ENCODE data around the gene MVB12B.

Gene MVB12B

GRCh38 chr9:126497660-126498275 is 171.1 kb downstream of the MVB12B start:
- no peak for DNase-seq

- DNase-seq = no peak
These were observed 171.7 kb downstream of the MVB12B start for GRCh38 chr9:126498331-126498730.

- DNase-seq = peak; percentile 57
These were observed 172.6 kb downstream of the MVB12B start for GRCh38 chr9:126499005-126499910.

GRCh38 chr9:126499911-126500599 is 173.4 kb downstream of the MVB12B start:
- no peak for DNase-seq

GRCh38 chr9:126500600-126501382 is 174.2 kb downstream of the MVB12B start:
- peak; percentile 67 for DNase-seq

- DNase-seq = no peak
These were observed 175.0 kb downstream of the MVB12B start for GRCh38 chr9:126501383-126502331.

- DNase-seq = no peak
These were observed 176.0 kb downstream of the MVB12B start for GRCh38 chr9:126502417-126503332.

GRCh38 chr9:126503333-126504085 is 176.9 kb downstream of the MVB12B start:
- no peak for DNase-seq

GRCh38 chr9:126504086-126504976 is 177.7 kb downstream of the MVB12B start:
- DNase-seq = no peak

- no peak for DNase-seq
These were observed 178.4 kb downstream of the MVB12B start for GRCh38 chr9:126504977-126505455.

GRCh38 chr9:126505697-126506346 is 179.2 kb downstream of the MVB12B start:
- DNase-seq = no peak

GRCh38 chr9:126506361-126507317 is 180.0 kb downstream of the MVB12B start:
- no peak for DNase-seq

GRCh38 chr9:126507318-126508109 is 180.9 kb downstream of the MVB12B start:
- DNase-seq = no peak

GRCh38 chr9:126508171-126508591 is 181.6 kb downstream of the MVB12B start:
- DNase-seq = no peak

GRCh38 chr9:126508928-126509327 is 182.3 kb downstream of the MVB12B start:
- DNase-seq = no peak

GRCh38 chr9:126509718-126510117 is 183.1 kb downstream of the MVB12B start:
- DNase-seq = no peak
